Large intestine (tissue), 3 donors: ENCODE measurements around the gene FSTL4. TPM values are rescaled to one million over a fixed set of nuclear protein-coding genes. Genes with fewer than 3 reads are reported as not detected.

ENCODE experiments used
- DNase-seq, 2 donors: peaks; one replicate each; pipeline versions ENCODE4 v3.0.0 to v3.0.0-alpha.2; 2013
- H3K27ac ChIP-seq: one replicate; pipeline ENCODE4 v1.5.1; 2013; ENCODE audit warnings: low read length
- H3K27me3 ChIP-seq: 2 replicates; pipeline ENCODE4 v1.6.1; 2013; ENCODE audit warnings: low read length; ENCODE audit not compliant: control insufficient read depth, insufficient read depth
- H3K36me3 ChIP-seq: 2 replicates; pipeline ENCODE4 v1.6.1; 2013; ENCODE audit warnings: low read length; ENCODE audit not compliant: control insufficient read depth, insufficient read depth
- H3K4me1 ChIP-seq: one replicate; pipeline ENCODE4 v1.6.1; 2013; ENCODE audit warnings: low read length; ENCODE audit not compliant: control insufficient read depth, insufficient read depth
- H3K4me3 ChIP-seq: one replicate; pipeline ENCODE4 v1.5.1; 2013; ENCODE audit warnings: low read length
- H3K9me3 ChIP-seq: one replicate; pipeline ENCODE4 v1.6.1; 2013; ENCODE audit warnings: mild to moderate bottlenecking, low read depth, low read length, moderate library complexity; ENCODE audit not compliant: control insufficient read depth
- WGBS: methylation state at CpG from one replicate; pipeline ENCODE4 v1.1.5; 2013; ENCODE audit warnings: low lambda C conversion rate; ENCODE audit not compliant: insufficient coverage; 5-methylcytosine and 5-hydroxymethylcytosine counted together
- polyA plus RNA-seq: library from polyadenylated mRNA; unstranded; fragments of 120-200 nt; gene quantifications from one replicate; pipeline ENCODE4 v1.2.1, GENCODE V29; 2013

FSTL4 gene
- polyA plus RNA-seq, 1 donor, result 1.4 TPM

GRCh38 chr5:133406977-133407632 lies 205.2 kb downstream of the FSTL4 start:
- no peak overlapping the region for H3K27ac ChIP-seq

GRCh38 chr5:133406208-133406976 lies 205.9 kb downstream of the FSTL4 start:
- H3K4me1 ChIP-seq, result no peaks in the 10 kb centered on the region
- no peaks in the 10 kb centered on the region for H3K9me3 ChIP-seq
- no peaks in the 10 kb centered on the region for H3K27me3 ChIP-seq
- H3K27ac ChIP-seq, result no peak overlapping the region
- no CpG with 5 or more reads among the region's 4 CpGs for WGBS
- H3K4me3 ChIP-seq, result no peak overlapping the region
- H3K36me3 ChIP-seq, result no peaks in the 10 kb centered on the region
- no peak for DNase-seq

More at GRCh38 chr5:133406977-133407632, 205.2 kb downstream of the FSTL4 start:
- no peaks in the 10 kb centered on the region for H3K36me3 ChIP-seq
- no peak for DNase-seq
- H3K4me3 ChIP-seq, result no peak overlapping the region
- no peaks in the 10 kb centered on the region for H3K4me1 ChIP-seq
- H3K27me3 ChIP-seq, result no peaks in the 10 kb centered on the region
- WGBS, result no CpG with 5 or more reads among the region's 1 CpG
- no peaks in the 10 kb centered on the region for H3K9me3 ChIP-seq

GRCh38 chr5:133405275-133406034 lies 206.9 kb downstream of the FSTL4 start:
- Histone ChIP-seq H3K27ac (no peak overlapping the region), H3K36me3 (no peaks in the 10 kb centered on the region), H3K4me1 (no peaks in the 10 kb centered on the region), H3K27me3 (peaks cover 3% of the 10 kb centered on the region), H3K9me3 (no peaks in the 10 kb centered on the region), H3K4me3 (no peak overlapping the region)
- no CpG with 5 or more reads among the region's 17 CpGs for WGBS
- no peak for DNase-seq

- no peaks in the 10 kb centered on the region for H3K9me3 ChIP-seq
- no peaks in the 10 kb centered on the region for H3K36me3 ChIP-seq
- no peaks in the 10 kb centered on the region for H3K4me1 ChIP-seq
- no peak overlapping the region for H3K4me3 ChIP-seq
- H3K27me3 ChIP-seq, result peaks cover 3% of the 10 kb centered on the region
- H3K27ac ChIP-seq, result no peak overlapping the region
- no CpG with 5 or more reads among the region's 7 CpGs for WGBS
- no peak for DNase-seq
Measured at GRCh38 chr5:133404724-133405123, 207.6 kb downstream of the FSTL4 start.

GRCh38 chr5:133403741-133404364 lies 208.5 kb downstream of the FSTL4 start:
- WGBS, result no CpG with 5 or more reads among the region's 5 CpGs
- no peak for DNase-seq

GRCh38 chr5:133402775-133403174 lies 209.6 kb downstream of the FSTL4 start:
- peaks cover 3% of the 10 kb centered on the region for H3K27me3 ChIP-seq
- DNase-seq, result no peak

More at GRCh38 chr5:133403741-133404364, 208.5 kb downstream of the FSTL4 start:
- Histone ChIP-seq H3K36me3 (no peaks in the 10 kb centered on the region), H3K27ac (no peak overlapping the region), H3K9me3 (no peaks in the 10 kb centered on the region), H3K4me3 (no peak overlapping the region), H3K27me3 (peaks cover 3% of the 10 kb centered on the region), H3K4me1 (no peaks in the 10 kb centered on the region)

GRCh38 chr5:133401731-133402347 lies 210.5 kb downstream of the FSTL4 start:
- Histone ChIP-seq H3K9me3 (no peaks in the 10 kb centered on the region), H3K4me1 (no peaks in the 10 kb centered on the region), H3K4me3 (no peak overlapping the region), H3K36me3 (no peaks in the 10 kb centered on the region), H3K27me3 (peaks cover 3% of the 10 kb centered on the region), H3K27ac (no peak overlapping the region)
- no CpG with 5 or more reads among the region's 9 CpGs for WGBS
- no peak for DNase-seq

More at GRCh38 chr5:133402775-133403174, 209.6 kb downstream of the FSTL4 start:
- H3K27ac ChIP-seq, result no peak overlapping the region
- no peaks in the 10 kb centered on the region for H3K9me3 ChIP-seq
- no peak overlapping the region for H3K4me3 ChIP-seq
- H3K4me1 ChIP-seq, result no peaks in the 10 kb centered on the region
- 80% methylated on average over 1 of the region's 12 CpGs for WGBS
- no peaks in the 10 kb centered on the region for H3K36me3 ChIP-seq

- no peaks in the 10 kb centered on the region for H3K4me1 ChIP-seq
- no peak for DNase-seq
- no peak overlapping the region for H3K27ac ChIP-seq
- no peak overlapping the region for H3K4me3 ChIP-seq
- no peaks in the 10 kb centered on the region for H3K36me3 ChIP-seq
- H3K27me3 ChIP-seq, result peaks cover 3% of the 10 kb centered on the region
- no CpG with 5 or more reads among the region's 10 CpGs for WGBS
- H3K9me3 ChIP-seq, result no peaks in the 10 kb centered on the region
Measured at GRCh38 chr5:133400831-133401351, 211.4 kb downstream of the FSTL4 start.

- H3K9me3 ChIP-seq, result no peaks in the 10 kb centered on the region
- no CpG with 5 or more reads among the region's 3 CpGs for WGBS
- no peaks in the 10 kb centered on the region for H3K4me1 ChIP-seq
- DNase-seq, result no peak
- no peak overlapping the region for H3K4me3 ChIP-seq
- no peak overlapping the region for H3K27ac ChIP-seq
- peaks cover 3% of the 10 kb centered on the region for H3K27me3 ChIP-seq
- no peaks in the 10 kb centered on the region for H3K36me3 ChIP-seq
Measured at GRCh38 chr5:133400120-133400519, 212.2 kb downstream of the FSTL4 start.
